ENCODE measurements around the gene HSPG2. TPM values are rescaled to one million over a fixed set of nuclear protein-coding genes. Genes with fewer than 3 reads are reported as not detected.
A peak's percentile ranks its signal among the peaks of the same experiment; 100 is the strongest.

The HSPG2 gene
- total and polyA plus RNA-seq, 10 of the 15 experiments (the other 5 are each of a cell fraction or from before 2014, with no cell fraction given): 0.30 to 3.4 (median 0.73) TPM; not detected in 2

- no TSS peak for BruUV-seq (replicated peaks)
- CTCF ChIA-PET: interaction anchor here (0.6 to 1.0 kb wide), 2 partner anchors 9 to 34 kb away, joined by 3 read pairs; no protein-coding TSS in a partner anchor
- RAD21 ChIA-PET (ENCODE audit: unreplicated experiment): interaction anchor here (1.3 to 1.5 kb wide), 2 partner anchors 25 to 144 kb away, joined by 3 read pairs; no protein-coding TSS in a partner anchor
- intact Hi-C loops (cut with micrococcal nuclease; ENCODE audit: unreplicated experiment): no loop called here
- SMC1A ChIA-PET (ENCODE audit: uncharacterized antibody, unreplicated experiment): no interaction called here
- no peaks in the 10 kb centered on the region for H3K36me3 ChIP-seq (ENCODE audit: control insufficient read depth in 2 of 2, insufficient read depth in 2 of 2, low read length in 1 of 2)
- no peaks in the 10 kb centered on the region; the same call in 1 of the 2 replicates for H3K4me1 ChIP-seq (ENCODE audit: control insufficient read depth, insufficient read depth, low read length)
- POLR2A ChIA-PET: interaction anchor here (0.5 kb wide), 1 partner anchor 151 kb away, joined by 3 read pairs; no protein-coding TSS in a partner anchor
- FAIRE-seq: no peak
- H2AFZ ChIP-seq (ENCODE audit: control insufficient read depth, low read depth, low read length): no peak overlapping the region
- peaks cover 2% of the 10 kb centered on the region; the same call in 1 of the 2 replicates for H4K20me1 ChIP-seq (ENCODE audit: control insufficient read depth, insufficient read depth)
- H3K27me3 ChIP-seq (replicated peaks in 1 of 2; ENCODE audit: control insufficient read depth in 2 of 2, insufficient read depth in 2 of 2, low read length in 1 of 2): peaks cover 0 to 6% of the 10 kb centered on the region in 2 experiments; a peak in 2 of 4 replicates
- in situ Hi-C loops (cut with MboI): no loop called here
- no peak for DNase-seq (ENCODE audit: low read depth, low spot score)
- H3K27ac ChIP-seq (ENCODE audit: control insufficient read depth, insufficient read depth): no peak overlapping the region
- peak overlapping the region; percentile 36; the same call in 1 of the 2 replicates for H3K4me3 ChIP-seq
- WGBS (ENCODE audit: insufficient coverage, insufficient replicate concordance, low lambda C conversion rate, missing lambda C conversion rate): 25% methylated on average over 25 of the region's 34 CpGs
- no peaks in the 10 kb centered on the region for H3K79me2 ChIP-seq (ENCODE audit: control insufficient read depth, insufficient read depth, low read length)
- no peak for ATAC-seq
- H3K4me2 ChIP-seq (ENCODE audit: control insufficient read depth, insufficient read depth): peak overlapping the region; percentile 38; the same call in 1 of the 2 replicates
- H3K9ac ChIP-seq (ENCODE audit: control insufficient read depth, insufficient read depth, low read length): no peak overlapping the region
- TF ChIP-seq FOS (IDR thresholded peaks at IDR 0.05; ENCODE audit: borderline replicate concordance, extremely low read depth, insufficient read length) (no peak), GATAD2B (conservative IDR thresholded peaks at IDR 0.05; ENCODE audit: low read depth) (0 out of 2 replicates have a peak, but pooled peaks have one; percentile 29)
- no peaks in the 10 kb centered on the region for H3K9me3 ChIP-seq (replicated peaks; ENCODE audit: control insufficient read depth, insufficient read depth, low read length)
Measured at GRCh38 chr1:21936366-21937031, 611 bp downstream of the HSPG2 start.

- Histone ChIP-seq H4K20me1 (ENCODE audit: control insufficient read depth, insufficient read depth) (peaks cover 2% of the 10 kb centered on the region; the same call in 1 of the 2 replicates), H3K9me3 (replicated peaks; ENCODE audit: control insufficient read depth, insufficient read depth, low read length) (no peaks in the 10 kb centered on the region), H3K27me3 (replicated peaks in 1 of 2; ENCODE audit: control insufficient read depth in 2 of 2, insufficient read depth in 2 of 2, low read length in 1 of 2) (peaks cover 0 to 6% of the 10 kb centered on the region in 2 experiments; a peak in 2 of 4 replicates), H3K4me1 (ENCODE audit: control insufficient read depth, insufficient read depth, low read length) (no peaks in the 10 kb centered on the region; the same call in 1 of the 2 replicates), H3K36me3 (ENCODE audit: control insufficient read depth in 2 of 2, insufficient read depth in 2 of 2, low read length in 1 of 2) (no peaks in the 10 kb centered on the region), H2AFZ (ENCODE audit: control insufficient read depth, low read depth, low read length) (no peak overlapping the region), H3K4me2 (ENCODE audit: control insufficient read depth, insufficient read depth) (no peak overlapping the region), H3K4me3 (no peak overlapping the region), H3K79me2 (ENCODE audit: control insufficient read depth, insufficient read depth, low read length) (no peaks in the 10 kb centered on the region), H3K27ac (ENCODE audit: control insufficient read depth, insufficient read depth) (no peak overlapping the region), H3K9ac (ENCODE audit: control insufficient read depth, insufficient read depth, low read length) (no peak overlapping the region)
- CTCF ChIA-PET: interaction anchor here (0.6 to 1.0 kb wide), 2 partner anchors 10 to 33 kb away, joined by 3 read pairs; no protein-coding TSS in a partner anchor
- RAD21 ChIA-PET (ENCODE audit: unreplicated experiment): interaction anchor here (1.3 to 1.5 kb wide), 2 partner anchors 25 to 144 kb away, joined by 3 read pairs; no protein-coding TSS in a partner anchor
- BruUV-seq (replicated peaks): no TSS peak
- FAIRE-seq: no peak
- SMC1A ChIA-PET (ENCODE audit: uncharacterized antibody, unreplicated experiment): no interaction called here
- WGBS (ENCODE audit: insufficient coverage, insufficient replicate concordance, low lambda C conversion rate, missing lambda C conversion rate): 20% methylated on average over 7 of the region's 8 CpGs
- POLR2A ChIA-PET: interaction anchor here (0.5 kb wide), 1 partner anchor 151 kb away, joined by 3 read pairs; no protein-coding TSS in a partner anchor
- no peak for ATAC-seq
- TF ChIP-seq TCF3 (IDR thresholded peaks at IDR 0.05; ENCODE audit: borderline replicate concordance, insufficient read depth, low read depth, low read length): no peak
- TF ChIP-seq, protein P1, sequence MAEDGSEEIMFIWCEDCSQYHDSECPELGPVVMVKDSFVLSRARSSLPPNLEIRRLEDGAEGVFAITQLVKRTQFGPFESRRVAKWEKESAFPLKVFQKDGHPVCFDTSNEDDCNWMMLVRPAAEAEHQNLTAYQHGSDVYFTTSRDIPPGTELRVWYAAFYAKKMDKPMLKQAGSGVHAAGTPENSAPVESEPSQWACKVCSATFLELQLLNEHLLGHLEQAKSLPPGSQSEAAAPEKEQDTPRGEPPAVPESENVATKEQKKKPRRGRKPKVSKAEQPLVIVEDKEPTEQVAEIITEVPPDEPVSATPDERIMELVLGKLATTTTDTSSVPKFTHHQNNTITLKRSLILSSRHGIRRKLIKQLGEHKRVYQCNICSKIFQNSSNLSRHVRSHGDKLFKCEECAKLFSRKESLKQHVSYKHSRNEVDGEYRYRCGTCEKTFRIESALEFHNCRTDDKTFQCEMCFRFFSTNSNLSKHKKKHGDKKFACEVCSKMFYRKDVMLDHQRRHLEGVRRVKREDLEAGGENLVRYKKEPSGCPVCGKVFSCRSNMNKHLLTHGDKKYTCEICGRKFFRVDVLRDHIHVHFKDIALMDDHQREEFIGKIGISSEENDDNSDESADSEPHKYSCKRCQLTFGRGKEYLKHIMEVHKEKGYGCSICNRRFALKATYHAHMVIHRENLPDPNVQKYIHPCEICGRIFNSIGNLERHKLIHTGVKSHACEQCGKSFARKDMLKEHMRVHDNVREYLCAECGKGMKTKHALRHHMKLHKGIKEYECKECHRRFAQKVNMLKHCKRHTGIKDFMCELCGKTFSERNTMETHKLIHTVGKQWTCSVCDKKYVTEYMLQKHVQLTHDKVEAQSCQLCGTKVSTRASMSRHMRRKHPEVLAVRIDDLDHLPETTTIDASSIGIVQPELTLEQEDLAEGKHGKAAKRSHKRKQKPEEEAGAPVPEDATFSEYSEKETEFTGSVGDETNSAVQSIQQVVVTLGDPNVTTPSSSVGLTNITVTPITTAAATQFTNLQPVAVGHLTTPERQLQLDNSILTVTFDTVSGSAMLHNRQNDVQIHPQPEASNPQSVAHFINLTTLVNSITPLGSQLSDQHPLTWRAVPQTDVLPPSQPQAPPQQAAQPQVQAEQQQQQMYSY (CRISPR knock-in tag; IDR thresholded peaks at IDR 0.05): no peak
- no peak for TF ChIP-seq CREM (IDR thresholded peaks at IDR 0.05; ENCODE audit: low read depth)
- no peak for TF ChIP-seq SMAD5 (IDR thresholded peaks at IDR 0.05; ENCODE audit: low read depth)
- no peak for TF ChIP-seq CHD2 (IDR thresholded peaks at IDR 0.05; ENCODE audit: borderline replicate concordance, low read depth, low read length)
- TF ChIP-seq SUPT20H (IDR thresholded peaks at IDR 0.05; ENCODE audit: borderline replicate concordance, control insufficient read depth, low read depth, low read length): no peak
- intact Hi-C loops (cut with micrococcal nuclease; ENCODE audit: unreplicated experiment): no loop called here
- no peak for DNase-seq (ENCODE audit: low read depth, low spot score)
- in situ Hi-C loops (cut with MboI): no loop called here
Measured at GRCh38 chr1:21935891-21936365, 1.2 kb downstream of the HSPG2 start.

Measured in GM12878 (cell line).